ENCODE data around the gene DEFB112. TPM values are rescaled to one million over a fixed set of nuclear protein-coding genes. Genes with fewer than 3 reads are reported as not detected.

The DEFB112 gene
- total RNA-seq, 1 donor from 2014 or later, result not detected

DNA sequence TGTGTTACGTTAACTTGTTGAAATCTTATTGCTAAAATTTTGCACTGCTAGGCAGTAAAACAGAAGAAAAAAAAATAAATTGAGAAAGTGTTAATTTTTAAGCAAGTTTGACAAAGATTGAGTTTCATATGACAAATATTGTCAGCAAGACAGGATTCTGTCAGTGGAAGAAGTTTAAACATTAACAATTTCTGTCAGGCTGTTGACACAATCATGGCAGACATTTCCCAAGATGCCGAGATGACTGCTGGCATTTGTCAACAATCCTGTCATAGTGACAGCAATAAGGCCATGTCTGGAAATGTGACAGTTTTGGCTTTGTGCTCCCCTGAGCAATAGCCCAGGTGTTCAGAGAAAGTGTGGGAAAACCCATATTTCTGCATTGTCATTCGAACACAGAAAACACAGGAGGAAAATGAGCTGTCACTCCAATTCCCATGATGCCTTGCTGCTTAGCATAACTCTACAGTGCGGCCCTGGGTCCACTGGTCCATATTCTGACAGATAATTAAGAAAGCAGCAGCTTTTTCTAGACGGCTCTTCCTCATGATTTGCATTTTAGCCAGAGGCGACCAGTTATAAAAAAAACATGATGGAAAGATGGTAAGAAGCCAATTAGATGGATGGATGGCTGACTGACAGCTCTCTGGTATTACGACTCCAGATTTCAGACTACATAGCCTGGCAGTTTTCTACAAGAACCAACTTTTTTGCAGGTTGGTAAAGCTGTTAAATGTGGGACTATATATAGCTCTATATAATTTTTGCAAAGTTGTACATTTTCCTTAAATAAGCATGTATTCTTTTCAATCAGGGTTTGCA lies 43.6 kb upstream of the DEFB112 start:
- Mint-ChIP-seq H3K4me1 (ENCODE audit: unreplicated experiment) (no peaks in the 10 kb centered on the region), H3K36me3 (no peaks in the 10 kb centered on the region), H3K27ac (no peak overlapping the region), H3K27me3 (no peaks in the 10 kb centered on the region), H3K4me3 (no peak overlapping the region), H3K9me3 (no peaks in the 10 kb centered on the region)
- TF ChIP-seq, protein P1, sequence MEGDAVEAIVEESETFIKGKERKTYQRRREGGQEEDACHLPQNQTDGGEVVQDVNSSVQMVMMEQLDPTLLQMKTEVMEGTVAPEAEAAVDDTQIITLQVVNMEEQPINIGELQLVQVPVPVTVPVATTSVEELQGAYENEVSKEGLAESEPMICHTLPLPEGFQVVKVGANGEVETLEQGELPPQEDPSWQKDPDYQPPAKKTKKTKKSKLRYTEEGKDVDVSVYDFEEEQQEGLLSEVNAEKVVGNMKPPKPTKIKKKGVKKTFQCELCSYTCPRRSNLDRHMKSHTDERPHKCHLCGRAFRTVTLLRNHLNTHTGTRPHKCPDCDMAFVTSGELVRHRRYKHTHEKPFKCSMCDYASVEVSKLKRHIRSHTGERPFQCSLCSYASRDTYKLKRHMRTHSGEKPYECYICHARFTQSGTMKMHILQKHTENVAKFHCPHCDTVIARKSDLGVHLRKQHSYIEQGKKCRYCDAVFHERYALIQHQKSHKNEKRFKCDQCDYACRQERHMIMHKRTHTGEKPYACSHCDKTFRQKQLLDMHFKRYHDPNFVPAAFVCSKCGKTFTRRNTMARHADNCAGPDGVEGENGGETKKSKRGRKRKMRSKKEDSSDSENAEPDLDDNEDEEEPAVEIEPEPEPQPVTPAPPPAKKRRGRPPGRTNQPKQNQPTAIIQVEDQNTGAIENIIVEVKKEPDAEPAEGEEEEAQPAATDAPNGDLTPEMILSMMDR (conservative IDR thresholded peaks at IDR 0.05), result no peak
- DNase-seq (ENCODE audit: extremely low spot score, unreplicated experiment), result no peak

DNA sequence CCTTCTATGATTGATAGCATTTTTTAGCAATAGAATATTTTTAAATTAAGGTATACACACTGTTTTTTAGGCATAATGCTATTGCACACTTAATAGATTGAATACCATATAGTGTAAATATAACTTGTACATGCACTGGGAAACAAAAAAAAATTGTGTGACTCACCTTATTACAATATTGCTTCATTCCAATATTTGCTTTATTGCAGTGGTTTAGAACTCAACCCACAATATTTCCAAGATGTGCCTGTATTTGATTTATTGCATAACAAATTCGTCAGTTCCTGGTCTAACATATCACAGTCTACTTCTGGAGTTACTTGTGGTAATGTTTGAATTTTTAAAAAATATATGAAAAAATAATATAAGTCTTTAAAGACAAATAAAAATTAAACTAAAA lies 41.9 kb upstream of the DEFB112 start:
- no peaks in the 10 kb centered on the region for H3K36me3 Mint-ChIP-seq
- H3K4me3 Mint-ChIP-seq, result no peak overlapping the region
- no peak overlapping the region for H3K27ac Mint-ChIP-seq
- no peaks in the 10 kb centered on the region for H3K4me1 Mint-ChIP-seq (ENCODE audit: unreplicated experiment)
- TF ChIP-seq, protein P1 (conservative IDR thresholded peaks at IDR 0.05), result no peak
- no peaks in the 10 kb centered on the region for H3K27me3 Mint-ChIP-seq
- H3K9me3 Mint-ChIP-seq, result no peaks in the 10 kb centered on the region
- DNase-seq (ENCODE audit: extremely low spot score, unreplicated experiment), result no peak

DNA sequence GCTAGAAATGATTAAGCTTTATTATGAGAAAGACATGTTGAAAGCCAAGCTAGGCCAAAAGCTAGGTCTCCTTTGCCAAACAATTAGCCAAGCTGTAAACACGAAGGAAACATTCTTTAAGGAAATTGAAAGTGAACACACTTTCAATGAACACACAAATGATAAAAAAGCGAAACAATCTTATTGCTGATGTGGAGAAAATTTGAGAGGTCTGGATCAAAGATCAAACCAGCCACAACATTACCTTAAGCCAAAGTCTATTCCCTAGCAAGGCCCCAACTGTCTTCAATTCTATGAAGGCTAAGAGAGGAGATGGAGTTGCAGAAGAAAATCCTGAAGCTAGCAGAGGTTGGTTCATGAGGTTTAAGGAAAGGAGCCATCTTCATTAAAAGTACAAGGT lies 40.2 kb upstream of the DEFB112 start:
- no peak for DNase-seq (ENCODE audit: extremely low spot score, unreplicated experiment)
- Mint-ChIP-seq H3K9me3 (no peaks in the 10 kb centered on the region), H3K27me3 (no peaks in the 10 kb centered on the region), H3K4me3 (no peak overlapping the region), H3K4me1 (ENCODE audit: unreplicated experiment) (no peaks in the 10 kb centered on the region), H3K36me3 (no peaks in the 10 kb centered on the region), H3K27ac (no peak overlapping the region)
- TF ChIP-seq, protein P1 (conservative IDR thresholded peaks at IDR 0.05), result no peak

DNA sequence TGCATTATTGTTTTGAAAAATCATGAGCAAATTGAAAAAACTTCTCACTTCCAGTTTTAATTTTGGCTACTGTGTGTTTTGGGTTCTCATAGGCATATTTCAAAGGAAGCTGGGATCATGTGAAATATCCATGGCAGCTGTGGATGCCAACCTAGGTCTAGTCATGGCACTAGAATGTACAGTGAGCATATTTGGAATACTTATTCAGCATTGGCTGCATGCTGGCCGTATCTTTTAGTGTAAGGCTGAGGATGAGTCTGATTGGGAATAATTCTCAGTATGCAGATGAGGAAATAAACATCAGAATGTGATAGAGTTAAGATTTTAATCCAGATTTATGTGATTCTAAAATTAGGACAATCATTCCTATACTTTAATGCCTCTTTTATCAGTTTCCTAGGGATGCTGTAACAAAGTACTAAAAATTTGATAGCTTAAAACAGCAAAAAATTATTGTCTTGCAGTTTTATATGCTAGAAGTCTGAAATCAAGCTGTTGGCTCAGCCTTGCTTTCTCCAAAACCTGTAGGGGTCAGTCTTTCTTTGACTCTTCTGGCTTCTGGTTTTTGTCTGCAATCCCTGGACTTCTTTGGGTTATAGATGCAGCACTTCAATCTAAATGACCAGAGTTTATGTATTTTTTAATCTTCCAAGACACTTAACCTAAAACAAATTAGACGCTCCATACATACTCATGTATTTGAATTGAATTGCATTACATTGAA lies 37.7 kb upstream of the DEFB112 start:
- no peak overlapping the region for H3K27ac Mint-ChIP-seq
- TF ChIP-seq, protein P1 (conservative IDR thresholded peaks at IDR 0.05), result no peak
- DNase-seq (ENCODE audit: extremely low spot score, unreplicated experiment), result no peak
- H3K4me3 Mint-ChIP-seq, result no peak overlapping the region
- no peaks in the 10 kb centered on the region for H3K9me3 Mint-ChIP-seq
- H3K4me1 Mint-ChIP-seq (ENCODE audit: unreplicated experiment), result no peaks in the 10 kb centered on the region
- H3K27me3 Mint-ChIP-seq, result no peaks in the 10 kb centered on the region
- H3K36me3 Mint-ChIP-seq, result no peaks in the 10 kb centered on the region

DNA sequence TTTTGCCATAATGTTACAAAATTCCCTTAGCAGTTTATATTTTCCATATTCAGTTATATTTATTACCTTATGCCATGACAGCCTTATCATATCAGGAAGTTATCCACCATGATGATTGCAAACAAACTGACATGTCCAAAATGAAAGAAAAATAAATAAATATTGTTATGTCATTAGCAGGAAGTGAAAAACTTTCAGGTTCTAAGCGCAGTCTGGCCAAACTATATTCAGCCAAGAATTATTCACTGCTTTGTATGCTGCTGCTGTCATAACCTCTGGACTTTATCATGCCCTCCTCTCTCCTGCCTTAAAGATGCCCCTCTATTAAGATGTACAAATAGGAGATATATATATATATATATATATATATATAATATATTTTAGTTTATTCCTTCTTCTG lies 27.7 kb upstream of the DEFB112 start:
- no peaks in the 10 kb centered on the region for H3K36me3 Mint-ChIP-seq
- no peak for DNase-seq (ENCODE audit: extremely low spot score, unreplicated experiment)
- H3K4me3 Mint-ChIP-seq, result no peak overlapping the region
- H3K4me1 Mint-ChIP-seq (ENCODE audit: unreplicated experiment), result no peaks in the 10 kb centered on the region
- no peaks in the 10 kb centered on the region for H3K27me3 Mint-ChIP-seq
- TF ChIP-seq, protein P1 (conservative IDR thresholded peaks at IDR 0.05), result no peak
- no peak overlapping the region for H3K27ac Mint-ChIP-seq
- no peaks in the 10 kb centered on the region for H3K9me3 Mint-ChIP-seq
